ENCODE results near the gene TTC38.

DNA sequence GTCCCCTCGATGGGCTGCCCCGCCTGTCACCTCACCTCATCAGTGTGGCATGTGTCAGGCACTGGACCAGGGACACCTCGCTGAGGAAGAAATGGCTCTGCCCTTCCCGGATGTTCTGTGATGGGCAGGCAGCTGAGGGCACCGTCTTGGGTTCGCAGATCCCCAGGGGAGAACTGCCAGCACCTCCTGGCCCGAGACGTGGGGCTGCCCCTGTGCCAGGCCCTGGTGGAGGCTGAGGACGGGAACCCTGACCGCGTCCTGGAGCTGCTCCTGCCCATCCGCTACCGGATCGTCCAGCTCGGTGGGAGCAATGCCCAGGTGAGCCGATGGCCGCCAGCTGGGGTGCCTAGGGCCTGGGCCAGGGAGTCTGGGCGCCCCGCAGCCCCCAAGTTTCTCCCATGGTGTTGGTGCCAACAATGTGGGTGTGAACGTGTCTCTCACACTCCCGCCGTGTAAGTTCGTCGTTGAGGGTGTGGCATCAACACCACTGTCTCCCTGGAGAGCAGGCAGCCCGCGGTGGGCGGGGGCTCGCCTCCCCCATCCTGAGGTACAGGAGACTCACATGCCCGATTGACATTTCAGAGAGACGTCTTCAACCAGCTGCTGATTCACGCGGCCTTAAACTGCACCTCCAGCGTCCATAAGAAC is 21.6 kb downstream of the TTC38 start:
- TF ChIP-seq, protein P1, sequence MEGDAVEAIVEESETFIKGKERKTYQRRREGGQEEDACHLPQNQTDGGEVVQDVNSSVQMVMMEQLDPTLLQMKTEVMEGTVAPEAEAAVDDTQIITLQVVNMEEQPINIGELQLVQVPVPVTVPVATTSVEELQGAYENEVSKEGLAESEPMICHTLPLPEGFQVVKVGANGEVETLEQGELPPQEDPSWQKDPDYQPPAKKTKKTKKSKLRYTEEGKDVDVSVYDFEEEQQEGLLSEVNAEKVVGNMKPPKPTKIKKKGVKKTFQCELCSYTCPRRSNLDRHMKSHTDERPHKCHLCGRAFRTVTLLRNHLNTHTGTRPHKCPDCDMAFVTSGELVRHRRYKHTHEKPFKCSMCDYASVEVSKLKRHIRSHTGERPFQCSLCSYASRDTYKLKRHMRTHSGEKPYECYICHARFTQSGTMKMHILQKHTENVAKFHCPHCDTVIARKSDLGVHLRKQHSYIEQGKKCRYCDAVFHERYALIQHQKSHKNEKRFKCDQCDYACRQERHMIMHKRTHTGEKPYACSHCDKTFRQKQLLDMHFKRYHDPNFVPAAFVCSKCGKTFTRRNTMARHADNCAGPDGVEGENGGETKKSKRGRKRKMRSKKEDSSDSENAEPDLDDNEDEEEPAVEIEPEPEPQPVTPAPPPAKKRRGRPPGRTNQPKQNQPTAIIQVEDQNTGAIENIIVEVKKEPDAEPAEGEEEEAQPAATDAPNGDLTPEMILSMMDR (IDR thresholded peaks at IDR 0.05 in 4 of 5, conservative IDR thresholded peaks at IDR 0.05 in 1 of 5): no peak
- no peak for TF ChIP-seq POLR2A (IDR thresholded peaks at IDR 0.05)

Measured in gastrocnemius medialis (tissue), 4 donors.